HCT116 (cell line): Measurements from ENCODE around the gene ARFRP1.

Experiments used
- CEBPB ChIP-seq: IDR thresholded peaks from 2 replicates; pipeline ENCODE4 v1.6.1; 2012; ENCODE audit warnings: low read depth
- EZH2 ChIP-seq: fragments of 200-600 bp; sonication (generic); IDR thresholded peaks from 2 replicates; pipeline ENCODE4 v1.6.1; 2017; ENCODE audit warnings: antibody characterized with exemption, mixed run types
- JUND ChIP-seq: IDR thresholded peaks from 2 replicates; pipeline ENCODE4 v1.6.1; 2012
- MAX ChIP-seq: IDR thresholded peaks from 2 replicates; pipeline ENCODE4 v1.6.1; 2012
- POLR2A ChIP-seq: IDR thresholded peaks from 2 replicates; pipeline ENCODE4 v1.7.0; 2011; ENCODE audit warnings: borderline replicate concordance; ENCODE audit not compliant: insufficient read depth, insufficient read length; ENCODE audit errors: extremely low read depth
- SP1 ChIP-seq: IDR thresholded peaks from 2 replicates; pipeline ENCODE4 v1.6.1; 2012; ENCODE audit warnings: low read depth
- TF ChIP-seq, protein P1 (sequence below), 3 experiments: fragments of 200-600 bp in 1 of 3; sonication (generic) in 1 of 3; IDR thresholded peaks in 2 of 3; conservative IDR thresholded peaks in 1 of 3; 2 replicates each; pipeline ENCODE4 v1.5.1; 2012 to 2017; ENCODE audit warnings: low read depth in 2 of 3, low read length in 2 of 3, antibody characterized with exemption in 1 of 3, borderline replicate concordance in 1 of 3, control low read depth in 1 of 3, mild to moderate bottlenecking in 1 of 3, mixed read lengths in 1 of 3, mixed run types in 1 of 3, moderate library complexity in 1 of 3; ENCODE audit not compliant: insufficient read depth in 1 of 3
- TF ChIP-seq, protein P2 (sequence below): IDR thresholded peaks from 2 replicates; pipeline ENCODE4 v1.6.1; 2011; ENCODE audit warnings: mild to moderate bottlenecking, low read length, moderate library complexity; ENCODE audit not compliant: insufficient replicate concordance; ENCODE audit errors: extremely low read depth
- TF ChIP-seq, protein P3 (sequence below): IDR thresholded peaks from 2 replicates; pipeline ENCODE4 v1.6.1; 2012; ENCODE audit warnings: low read depth

- TF ChIP-seq, protein P1, sequence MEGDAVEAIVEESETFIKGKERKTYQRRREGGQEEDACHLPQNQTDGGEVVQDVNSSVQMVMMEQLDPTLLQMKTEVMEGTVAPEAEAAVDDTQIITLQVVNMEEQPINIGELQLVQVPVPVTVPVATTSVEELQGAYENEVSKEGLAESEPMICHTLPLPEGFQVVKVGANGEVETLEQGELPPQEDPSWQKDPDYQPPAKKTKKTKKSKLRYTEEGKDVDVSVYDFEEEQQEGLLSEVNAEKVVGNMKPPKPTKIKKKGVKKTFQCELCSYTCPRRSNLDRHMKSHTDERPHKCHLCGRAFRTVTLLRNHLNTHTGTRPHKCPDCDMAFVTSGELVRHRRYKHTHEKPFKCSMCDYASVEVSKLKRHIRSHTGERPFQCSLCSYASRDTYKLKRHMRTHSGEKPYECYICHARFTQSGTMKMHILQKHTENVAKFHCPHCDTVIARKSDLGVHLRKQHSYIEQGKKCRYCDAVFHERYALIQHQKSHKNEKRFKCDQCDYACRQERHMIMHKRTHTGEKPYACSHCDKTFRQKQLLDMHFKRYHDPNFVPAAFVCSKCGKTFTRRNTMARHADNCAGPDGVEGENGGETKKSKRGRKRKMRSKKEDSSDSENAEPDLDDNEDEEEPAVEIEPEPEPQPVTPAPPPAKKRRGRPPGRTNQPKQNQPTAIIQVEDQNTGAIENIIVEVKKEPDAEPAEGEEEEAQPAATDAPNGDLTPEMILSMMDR (IDR thresholded peaks at IDR 0.05 in 2 of 3, conservative IDR thresholded peaks at IDR 0.05 in 1 of 3; ENCODE audit: borderline replicate concordance in 1 of 3, insufficient read depth in 1 of 3, low read depth in 2 of 3, low read length in 2 of 3) = no peak
- TF ChIP-seq EZH2 (no peak), JUND (no peak), MAX (no peak), POLR2A (no peak), CEBPB (no peak), SP1 (no peak)
- TF ChIP-seq, protein P2, sequence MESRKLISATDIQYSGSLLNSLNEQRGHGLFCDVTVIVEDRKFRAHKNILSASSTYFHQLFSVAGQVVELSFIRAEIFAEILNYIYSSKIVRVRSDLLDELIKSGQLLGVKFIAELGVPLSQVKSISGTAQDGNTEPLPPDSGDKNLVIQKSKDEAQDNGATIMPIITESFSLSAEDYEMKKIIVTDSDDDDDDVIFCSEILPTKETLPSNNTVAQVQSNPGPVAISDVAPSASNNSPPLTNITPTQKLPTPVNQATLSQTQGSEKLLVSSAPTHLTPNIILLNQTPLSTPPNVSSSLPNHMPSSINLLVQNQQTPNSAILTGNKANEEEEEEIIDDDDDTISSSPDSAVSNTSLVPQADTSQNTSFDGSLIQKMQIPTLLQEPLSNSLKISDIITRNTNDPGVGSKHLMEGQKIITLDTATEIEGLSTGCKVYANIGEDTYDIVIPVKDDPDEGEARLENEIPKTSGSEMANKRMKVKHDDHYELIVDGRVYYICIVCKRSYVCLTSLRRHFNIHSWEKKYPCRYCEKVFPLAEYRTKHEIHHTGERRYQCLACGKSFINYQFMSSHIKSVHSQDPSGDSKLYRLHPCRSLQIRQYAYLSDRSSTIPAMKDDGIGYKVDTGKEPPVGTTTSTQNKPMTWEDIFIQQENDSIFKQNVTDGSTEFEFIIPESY = no peak
- TF ChIP-seq, protein P3, sequence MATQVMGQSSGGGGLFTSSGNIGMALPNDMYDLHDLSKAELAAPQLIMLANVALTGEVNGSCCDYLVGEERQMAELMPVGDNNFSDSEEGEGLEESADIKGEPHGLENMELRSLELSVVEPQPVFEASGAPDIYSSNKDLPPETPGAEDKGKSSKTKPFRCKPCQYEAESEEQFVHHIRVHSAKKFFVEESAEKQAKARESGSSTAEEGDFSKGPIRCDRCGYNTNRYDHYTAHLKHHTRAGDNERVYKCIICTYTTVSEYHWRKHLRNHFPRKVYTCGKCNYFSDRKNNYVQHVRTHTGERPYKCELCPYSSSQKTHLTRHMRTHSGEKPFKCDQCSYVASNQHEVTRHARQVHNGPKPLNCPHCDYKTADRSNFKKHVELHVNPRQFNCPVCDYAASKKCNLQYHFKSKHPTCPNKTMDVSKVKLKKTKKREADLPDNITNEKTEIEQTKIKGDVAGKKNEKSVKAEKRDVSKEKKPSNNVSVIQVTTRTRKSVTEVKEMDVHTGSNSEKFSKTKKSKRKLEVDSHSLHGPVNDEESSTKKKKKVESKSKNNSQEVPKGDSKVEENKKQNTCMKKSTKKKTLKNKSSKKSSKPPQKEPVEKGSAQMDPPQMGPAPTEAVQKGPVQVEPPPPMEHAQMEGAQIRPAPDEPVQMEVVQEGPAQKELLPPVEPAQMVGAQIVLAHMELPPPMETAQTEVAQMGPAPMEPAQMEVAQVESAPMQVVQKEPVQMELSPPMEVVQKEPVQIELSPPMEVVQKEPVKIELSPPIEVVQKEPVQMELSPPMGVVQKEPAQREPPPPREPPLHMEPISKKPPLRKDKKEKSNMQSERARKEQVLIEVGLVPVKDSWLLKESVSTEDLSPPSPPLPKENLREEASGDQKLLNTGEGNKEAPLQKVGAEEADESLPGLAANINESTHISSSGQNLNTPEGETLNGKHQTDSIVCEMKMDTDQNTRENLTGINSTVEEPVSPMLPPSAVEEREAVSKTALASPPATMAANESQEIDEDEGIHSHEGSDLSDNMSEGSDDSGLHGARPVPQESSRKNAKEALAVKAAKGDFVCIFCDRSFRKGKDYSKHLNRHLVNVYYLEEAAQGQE = no peak
Observed at GRCh38 chr20:63668351-63668750, 39.4 kb downstream of the ARFRP1 start.
